ENCODE data around the gene ANAPC2. TPM values are rescaled to one million over a fixed set of nuclear protein-coding genes. Genes with fewer than 3 reads are reported as not detected.

The ANAPC2 gene
- total RNA-seq, 2 donors from 2014 or later, result 66.5 to 69.2 TPM

DNA sequence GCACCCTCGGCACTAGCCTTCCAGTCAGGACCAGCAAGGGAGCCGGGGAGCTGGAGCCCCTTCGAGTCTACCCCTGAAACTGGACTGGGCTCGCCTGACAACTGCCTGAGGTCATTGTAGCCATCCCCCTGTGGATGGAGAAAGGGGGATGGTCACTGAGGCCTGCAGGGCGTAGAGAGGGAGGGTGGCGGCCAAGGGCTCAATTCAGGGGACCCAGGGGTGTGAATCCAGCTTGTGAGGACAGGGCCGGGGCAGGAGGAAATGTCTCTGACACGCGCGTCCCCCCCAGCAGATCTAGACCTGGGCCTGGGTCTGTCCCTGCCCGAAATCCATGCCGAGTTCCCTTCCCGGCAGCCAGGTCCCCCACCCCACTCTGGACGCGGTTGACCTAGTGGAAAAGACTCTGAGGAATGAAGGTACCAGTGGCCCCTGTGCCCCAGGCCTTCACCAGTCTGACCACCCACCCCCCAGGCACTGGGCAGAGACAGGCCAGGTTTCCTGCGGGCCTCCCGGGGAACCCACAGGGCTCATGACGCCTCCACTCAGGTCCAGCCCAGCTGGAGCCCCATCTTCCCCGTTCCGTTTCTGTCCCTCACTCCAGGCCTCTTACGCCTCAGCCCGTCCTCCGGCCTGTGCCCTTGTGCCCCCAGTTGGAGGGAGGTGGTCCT lies 43.1 kb upstream of the ANAPC2 start:
- no peaks in the 10 kb centered on the region for H3K9me3 ChIP-seq (ENCODE audit: control insufficient read depth, low read length)
- TF ChIP-seq, protein P1, sequence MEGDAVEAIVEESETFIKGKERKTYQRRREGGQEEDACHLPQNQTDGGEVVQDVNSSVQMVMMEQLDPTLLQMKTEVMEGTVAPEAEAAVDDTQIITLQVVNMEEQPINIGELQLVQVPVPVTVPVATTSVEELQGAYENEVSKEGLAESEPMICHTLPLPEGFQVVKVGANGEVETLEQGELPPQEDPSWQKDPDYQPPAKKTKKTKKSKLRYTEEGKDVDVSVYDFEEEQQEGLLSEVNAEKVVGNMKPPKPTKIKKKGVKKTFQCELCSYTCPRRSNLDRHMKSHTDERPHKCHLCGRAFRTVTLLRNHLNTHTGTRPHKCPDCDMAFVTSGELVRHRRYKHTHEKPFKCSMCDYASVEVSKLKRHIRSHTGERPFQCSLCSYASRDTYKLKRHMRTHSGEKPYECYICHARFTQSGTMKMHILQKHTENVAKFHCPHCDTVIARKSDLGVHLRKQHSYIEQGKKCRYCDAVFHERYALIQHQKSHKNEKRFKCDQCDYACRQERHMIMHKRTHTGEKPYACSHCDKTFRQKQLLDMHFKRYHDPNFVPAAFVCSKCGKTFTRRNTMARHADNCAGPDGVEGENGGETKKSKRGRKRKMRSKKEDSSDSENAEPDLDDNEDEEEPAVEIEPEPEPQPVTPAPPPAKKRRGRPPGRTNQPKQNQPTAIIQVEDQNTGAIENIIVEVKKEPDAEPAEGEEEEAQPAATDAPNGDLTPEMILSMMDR (conservative IDR thresholded peaks at IDR 0.05), result no peak
- no peak overlapping the region for H3K4me3 Mint-ChIP-seq
- H3K27me3 ChIP-seq (ENCODE audit: control insufficient read depth, insufficient read depth, low read length, poor library complexity, severe bottlenecking), result no peaks in the 10 kb centered on the region
- H3K36me3 Mint-ChIP-seq (ENCODE audit: low read depth), result no peaks in the 10 kb centered on the region
- H3K9me3 Mint-ChIP-seq, result no peaks in the 10 kb centered on the region
- H3K27ac ChIP-seq (ENCODE audit: low read depth, low read length), result no peak overlapping the region
- H3K27ac Mint-ChIP-seq, result no peak overlapping the region
- H3K4me1 ChIP-seq (ENCODE audit: control insufficient read depth, insufficient read depth, low read length), result no peaks in the 10 kb centered on the region
- H3K9ac ChIP-seq (ENCODE audit: extremely low read depth, low read length, poor library complexity, severe bottlenecking), result no peak overlapping the region
- H3K36me3 ChIP-seq (ENCODE audit: control insufficient read depth, insufficient read depth, low read length), result no peaks in the 10 kb centered on the region
- H3K4me1 Mint-ChIP-seq, result peaks cover 6% of the 10 kb centered on the region
- WGBS, 2 experiments (ENCODE audit: insufficient coverage in 1 of 2, insufficient read length in 1 of 2), result 91 to 92% methylated on average over 18 to 23 of the region's 23 CpGs
- no peak for DNase-seq
- H3K4me3 ChIP-seq (ENCODE audit: low read length), result no peak overlapping the region
- no peaks in the 10 kb centered on the region for H3K27me3 Mint-ChIP-seq (ENCODE audit: insufficient read depth)

DNA sequence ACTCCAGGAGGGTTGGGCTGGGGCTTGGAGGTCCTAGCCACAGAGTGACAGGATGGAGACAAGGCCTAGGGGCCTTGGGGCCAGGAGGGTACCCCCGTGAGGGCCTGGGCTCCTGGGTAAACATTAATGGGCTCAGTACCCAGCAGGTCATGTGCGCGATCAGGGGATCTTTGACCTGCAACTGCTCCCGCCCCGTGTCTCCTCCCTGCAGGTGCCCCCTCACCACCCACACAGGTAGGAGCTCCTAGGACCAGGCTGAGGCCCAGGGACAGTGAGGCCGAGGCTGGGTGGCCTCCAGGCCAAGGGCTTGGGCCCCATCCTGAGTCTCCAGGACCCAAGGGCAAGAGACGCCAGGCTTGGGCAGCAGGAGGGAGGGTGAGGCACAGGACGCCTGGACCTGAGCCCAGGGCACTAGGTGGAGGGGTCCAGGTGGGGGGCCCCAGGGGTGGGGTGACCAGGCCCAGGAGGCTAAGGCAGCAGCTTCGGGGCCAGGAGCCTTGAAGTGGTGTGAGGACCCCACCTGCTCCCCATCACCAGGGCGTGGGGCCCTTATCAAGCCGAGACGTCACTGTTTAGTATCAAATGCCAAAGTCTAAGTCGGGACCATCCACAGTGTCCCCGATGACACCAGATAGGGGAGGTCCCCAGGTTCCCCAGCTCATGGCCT lies 42.5 kb upstream of the ANAPC2 start, which contains the start of gene SLC34A3:
SLC34A3 (plus strand) TSS at position 197 of the 667 bp plus-strand sequence. CDS start 802 bp downstream, outside the sequence.
- Mint-ChIP-seq H3K27ac (no peak within 1 kb of the TSS), H3K4me1 (peaks cover 6% of the 10 kb centered on the region), H3K36me3 (ENCODE audit: low read depth) (no peaks in the 10 kb centered on the region), H3K27me3 (ENCODE audit: insufficient read depth) (no peaks in the 10 kb centered on the region), H3K4me3 (no peak within 1 kb of the TSS), H3K9me3 (no peaks in the 10 kb centered on the region)
- DNase-seq, result no peak
- no peak within 1 kb of the TSS for H3K9ac ChIP-seq (ENCODE audit: extremely low read depth, low read length, poor library complexity, severe bottlenecking)
- H3K4me3 ChIP-seq (ENCODE audit: low read length), result no peak within 1 kb of the TSS
- 87 to 94% methylated on average over 8 to 14 of the region's 14 CpGs for WGBS, 2 experiments (ENCODE audit: insufficient coverage in 1 of 2, insufficient read length in 1 of 2)
- no peaks in the 10 kb centered on the region for H3K36me3 ChIP-seq (ENCODE audit: control insufficient read depth, insufficient read depth, low read length)
- H3K9me3 ChIP-seq (ENCODE audit: control insufficient read depth, low read length), result no peaks in the 10 kb centered on the region
- TF ChIP-seq, protein P1 (conservative IDR thresholded peaks at IDR 0.05), result no peak
- H3K4me1 ChIP-seq (ENCODE audit: control insufficient read depth, insufficient read depth, low read length), result no peaks in the 10 kb centered on the region
- H3K27me3 ChIP-seq (ENCODE audit: control insufficient read depth, insufficient read depth, low read length, poor library complexity, severe bottlenecking), result no peaks in the 10 kb centered on the region
- H3K27ac ChIP-seq (ENCODE audit: low read depth, low read length), result no peak within 1 kb of the TSS

DNA sequence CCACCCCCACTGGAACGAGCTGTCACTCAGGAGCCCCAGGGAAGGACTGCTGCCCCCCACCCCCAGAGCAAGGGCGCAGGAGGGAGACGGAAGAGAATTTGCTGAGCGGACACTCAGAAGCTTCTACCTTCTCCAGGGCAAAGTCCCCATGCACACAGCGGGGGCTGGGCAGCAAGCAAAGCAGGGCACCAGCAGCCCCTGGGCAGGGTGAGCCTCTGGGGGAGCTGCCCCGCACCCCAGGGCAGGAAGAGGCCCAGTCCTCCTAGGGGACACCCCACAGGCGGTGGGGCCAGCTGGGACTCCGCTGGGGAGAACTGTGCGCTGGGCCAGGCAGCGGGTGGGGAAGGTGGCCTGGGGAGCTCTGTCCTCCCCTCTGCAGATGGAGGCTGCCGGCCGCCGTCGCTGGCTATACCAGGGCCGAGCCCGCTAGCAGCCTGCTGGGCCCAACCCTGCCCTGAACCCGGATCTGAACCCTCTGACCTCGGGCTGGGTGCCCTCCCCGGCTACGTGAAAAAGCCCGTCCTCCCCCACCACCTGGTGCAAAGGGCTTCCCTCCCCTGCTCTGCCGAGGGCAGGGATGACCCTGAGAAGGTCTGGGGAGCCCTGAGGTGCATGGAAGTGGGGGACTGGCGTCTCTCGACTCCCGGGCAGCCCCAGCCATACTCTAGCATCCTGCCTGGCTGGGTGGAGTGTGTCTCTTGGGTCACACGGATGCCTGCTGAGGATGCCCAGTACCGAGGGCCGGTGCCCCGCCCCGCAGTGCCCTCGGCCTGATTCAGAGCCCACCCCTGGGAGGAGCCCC lies 41.7 kb upstream of the ANAPC2 start:
- no peak overlapping the region for H3K4me3 ChIP-seq (ENCODE audit: low read length)
- no peaks in the 10 kb centered on the region for H3K27me3 ChIP-seq (ENCODE audit: control insufficient read depth, insufficient read depth, low read length, poor library complexity, severe bottlenecking)
- H3K4me1 ChIP-seq (ENCODE audit: control insufficient read depth, insufficient read depth, low read length), result no peaks in the 10 kb centered on the region
- H3K9ac ChIP-seq (ENCODE audit: extremely low read depth, low read length, poor library complexity, severe bottlenecking), result no peak overlapping the region
- DNase-seq, result no peak
- H3K36me3 ChIP-seq (ENCODE audit: control insufficient read depth, insufficient read depth, low read length), result no peaks in the 10 kb centered on the region
- Mint-ChIP-seq H3K36me3 (ENCODE audit: low read depth) (no peaks in the 10 kb centered on the region), H3K9me3 (no peaks in the 10 kb centered on the region), H3K27me3 (ENCODE audit: insufficient read depth) (no peaks in the 10 kb centered on the region), H3K27ac (no peak overlapping the region), H3K4me1 (peaks cover 2% of the 10 kb centered on the region), H3K4me3 (no peak overlapping the region)
- no peaks in the 10 kb centered on the region for H3K9me3 ChIP-seq (ENCODE audit: control insufficient read depth, low read length)
- 85 to 88% methylated on average over 16 to 31 of the region's 31 CpGs for WGBS, 2 experiments (ENCODE audit: insufficient coverage in 1 of 2, insufficient read length in 1 of 2)
- H3K27ac ChIP-seq (ENCODE audit: low read depth, low read length), result no peak overlapping the region
- TF ChIP-seq, protein P1 (conservative IDR thresholded peaks at IDR 0.05), result no peak
